Measurements from ENCODE around the gene CASP6. TPM values are rescaled to one million over a fixed set of nuclear protein-coding genes. Genes with fewer than 3 reads are reported as not detected.
"Not testable (repeated sequence)": the region's sequence is repeated elsewhere in the genome, so short reads cannot be mapped to it uniquely, and the experiment has no call there.

CASP6 gene
- total and polyA plus RNA-seq, 8 donors = 2.3 to 68.9 (median 25.9) TPM

DNA sequence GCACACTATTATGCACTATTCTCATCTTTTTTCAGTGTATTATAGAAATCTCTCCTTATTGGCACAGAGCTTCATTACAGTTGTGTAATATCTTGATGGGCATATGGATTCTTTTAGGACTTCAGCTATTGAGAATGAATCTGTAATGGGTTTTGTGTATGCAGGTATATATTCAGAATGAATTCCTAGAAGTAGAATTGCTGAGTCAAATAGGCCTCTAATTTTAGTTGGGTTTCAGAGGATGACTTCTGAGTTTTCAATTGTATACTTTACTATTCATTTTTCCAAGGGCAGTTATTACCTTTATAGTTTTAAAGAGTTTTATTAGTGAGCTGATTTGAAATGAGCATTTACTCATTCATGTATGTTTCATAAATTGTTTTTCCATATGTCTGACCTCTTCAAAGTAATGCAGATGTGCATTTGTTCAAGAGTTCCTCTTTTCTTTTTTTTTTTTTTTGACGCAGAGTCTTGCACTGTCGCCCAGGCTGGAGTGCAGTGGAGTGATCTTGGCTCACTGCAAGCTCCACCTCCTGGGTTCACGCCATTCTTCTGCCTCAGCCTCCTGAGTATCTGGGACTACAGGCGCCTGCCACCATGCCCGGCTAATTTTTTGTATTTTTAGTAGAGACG, 19.5 kb downstream of the CASP6 start:
- intact Hi-C loops (cut with DNase I; ENCODE audit: low total_unique reads) = loop anchor here (10.0 kb wide), 1 partner anchor 259 kb away; no protein-coding TSS in a partner anchor
- 80 to 96% (median 93%) methylated on average over 1 to 6 of the region's 6 CpGs for WGBS, 5 donors

DNA sequence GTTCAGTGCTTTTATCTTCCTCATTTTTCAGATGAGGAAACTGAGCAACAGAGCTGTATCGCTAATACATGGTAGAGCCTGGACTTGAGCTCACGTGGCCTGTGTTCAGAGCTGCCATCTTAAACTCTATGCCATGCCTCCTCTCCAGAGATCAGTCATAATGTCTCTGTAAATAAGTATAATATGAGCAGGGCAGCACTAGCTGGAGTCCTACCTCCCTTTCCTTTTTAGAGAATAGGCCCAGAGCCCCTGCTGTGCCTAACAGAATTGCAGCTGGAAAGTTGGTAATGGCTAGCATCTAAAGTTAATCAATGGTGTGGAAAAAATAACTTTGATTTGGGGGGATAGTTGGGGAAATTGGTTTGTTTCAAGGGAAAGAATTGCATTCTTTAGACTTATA, 20.4 kb downstream of the CASP6 start:
- peaks cover 0 to 10% (median 4%) of the 10 kb centered on the region in 4 donors for H3K9me3 ChIP-seq
- peaks cover 0 to 36% (median 27%) of the 10 kb centered on the region in 4 donors for H3K36me3 ChIP-seq
- no peaks in the 10 kb centered on the region for H3K4me1 ChIP-seq
- WGBS, 5 donors = 95 to 98% (median 96%) methylated on average over 2 of the region's 2 CpGs
- no peaks in the 10 kb centered on the region for H3K27me3 ChIP-seq
- intact Hi-C loops (cut with DNase I; ENCODE audit: low total_unique reads) = loop anchor here (10.0 kb wide), 1 partner anchor 258 kb away; no protein-coding TSS in a partner anchor
- no peak overlapping the region for H3K27ac ChIP-seq
- DNase-seq = no peak
- H3K4me3 ChIP-seq = no peak overlapping the region
- no peak for TF ChIP-seq POLR2AphosphoS5 (IDR thresholded peaks at IDR 0.05)
- TF ChIP-seq, protein P1, sequence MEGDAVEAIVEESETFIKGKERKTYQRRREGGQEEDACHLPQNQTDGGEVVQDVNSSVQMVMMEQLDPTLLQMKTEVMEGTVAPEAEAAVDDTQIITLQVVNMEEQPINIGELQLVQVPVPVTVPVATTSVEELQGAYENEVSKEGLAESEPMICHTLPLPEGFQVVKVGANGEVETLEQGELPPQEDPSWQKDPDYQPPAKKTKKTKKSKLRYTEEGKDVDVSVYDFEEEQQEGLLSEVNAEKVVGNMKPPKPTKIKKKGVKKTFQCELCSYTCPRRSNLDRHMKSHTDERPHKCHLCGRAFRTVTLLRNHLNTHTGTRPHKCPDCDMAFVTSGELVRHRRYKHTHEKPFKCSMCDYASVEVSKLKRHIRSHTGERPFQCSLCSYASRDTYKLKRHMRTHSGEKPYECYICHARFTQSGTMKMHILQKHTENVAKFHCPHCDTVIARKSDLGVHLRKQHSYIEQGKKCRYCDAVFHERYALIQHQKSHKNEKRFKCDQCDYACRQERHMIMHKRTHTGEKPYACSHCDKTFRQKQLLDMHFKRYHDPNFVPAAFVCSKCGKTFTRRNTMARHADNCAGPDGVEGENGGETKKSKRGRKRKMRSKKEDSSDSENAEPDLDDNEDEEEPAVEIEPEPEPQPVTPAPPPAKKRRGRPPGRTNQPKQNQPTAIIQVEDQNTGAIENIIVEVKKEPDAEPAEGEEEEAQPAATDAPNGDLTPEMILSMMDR (IDR thresholded peaks at IDR 0.05) = no peak
- TF ChIP-seq EP300 (IDR thresholded peaks at IDR 0.05) = no peak
- no peak for TF ChIP-seq POLR2A (IDR thresholded peaks at IDR 0.05)

More for the DNA sequence above, 19.5 kb downstream of the CASP6 start:
- Histone ChIP-seq H3K4me3 (no peak overlapping the region), H3K36me3 (peaks cover 0 to 37% (median 33%) of the 10 kb centered on the region in 4 donors), H3K27me3 (no peaks in the 10 kb centered on the region), H3K4me1 (no peaks in the 10 kb centered on the region), H3K27ac (no peak overlapping the region), H3K9me3 (peaks cover 0 to 4% (median 3%) of the 10 kb centered on the region in 4 donors)
- DNase-seq = no peak
- TF ChIP-seq POLR2A (IDR thresholded peaks at IDR 0.05) = no peak
- TF ChIP-seq, protein P1 (IDR thresholded peaks at IDR 0.05) = no peak
- no peak for TF ChIP-seq EP300 (IDR thresholded peaks at IDR 0.05)
- TF ChIP-seq POLR2AphosphoS5 (IDR thresholded peaks at IDR 0.05) = no peak

DNA sequence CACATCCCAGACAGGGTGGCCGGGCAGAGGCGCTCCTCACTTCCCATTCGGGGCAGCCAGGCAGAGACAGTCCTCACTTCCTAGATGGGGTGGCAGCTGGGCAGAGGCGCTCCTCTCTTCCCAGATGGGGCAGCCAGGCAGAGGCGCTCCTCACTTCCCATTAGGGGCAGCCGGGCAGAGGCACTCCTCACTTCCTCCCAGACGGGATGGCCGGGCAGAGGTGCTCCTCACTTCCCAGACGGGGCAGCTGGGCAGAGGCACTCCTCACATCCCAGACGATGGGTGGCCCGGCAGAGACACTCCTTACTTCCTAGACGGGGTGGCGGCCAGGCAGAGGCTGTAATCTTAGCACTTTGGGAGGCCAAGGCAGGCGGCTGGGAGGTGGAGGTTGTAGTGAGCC, 24.3 kb downstream of the CASP6 start:
- DNase-seq; H3K27me3 ChIP-seq; H3K9me3 ChIP-seq; H3K36me3 ChIP-seq; H3K4me3 ChIP-seq; H3K4me1 ChIP-seq; intact Hi-C loops (cut with DNase I; ENCODE audit: low total_unique reads); H3K27ac ChIP-seq: not testable (repeated sequence)
- WGBS, 5 donors = 97 to 99% (median 97%) methylated on average over 10 to 14 of the region's 14 CpGs

DNA sequence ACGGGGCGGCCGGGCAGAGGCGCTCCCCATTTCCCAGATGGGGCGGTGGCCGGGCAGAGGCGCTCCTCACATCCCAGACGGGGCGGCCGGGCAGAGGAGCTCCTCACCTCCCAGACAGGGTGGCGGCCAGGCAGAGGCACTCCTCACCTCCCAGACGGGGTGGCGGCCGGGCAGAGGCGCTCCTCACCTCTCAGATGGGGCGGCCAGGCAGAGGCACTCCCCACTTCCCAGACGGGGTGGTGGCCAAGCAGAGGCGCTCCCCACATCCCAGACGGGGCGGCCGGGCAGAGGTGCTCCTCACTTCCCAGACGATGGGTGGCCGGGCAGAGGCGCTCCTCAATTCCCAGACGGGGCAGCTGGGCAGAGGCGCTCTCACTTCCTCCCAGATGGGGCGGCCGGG, 24.8 kb downstream of the CASP6 start:
- H3K27ac ChIP-seq; intact Hi-C loops (cut with DNase I; ENCODE audit: low total_unique reads); H3K4me3 ChIP-seq; H3K4me1 ChIP-seq; H3K27me3 ChIP-seq; H3K36me3 ChIP-seq; DNase-seq; H3K9me3 ChIP-seq: not testable (repeated sequence)
- 90 to 98% (median 95%) methylated on average over 23 to 28 of the region's 28 CpGs for WGBS, 5 donors

DNA sequence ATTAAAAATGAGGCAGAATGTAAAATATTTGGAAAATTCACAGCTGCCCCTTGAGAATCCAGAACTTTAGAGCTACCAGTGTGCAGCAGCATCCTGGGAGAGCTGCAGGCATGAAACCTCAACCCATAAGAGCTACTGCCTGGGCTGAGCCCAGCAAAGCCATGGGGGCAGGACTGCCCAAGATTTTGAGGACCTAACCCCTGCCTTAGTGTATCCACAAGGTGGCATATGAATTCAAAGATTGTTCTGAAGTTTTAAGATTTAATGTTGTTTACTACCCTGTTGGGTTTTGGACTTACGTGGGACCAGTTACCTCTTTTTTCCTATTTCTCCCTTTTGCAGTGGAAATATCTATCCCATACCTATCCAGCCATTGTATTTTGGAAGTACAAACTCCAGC, 26.4 kb downstream of the CASP6 start:
- H3K27me3 ChIP-seq = no peaks in the 10 kb centered on the region
- H3K4me1 ChIP-seq = no peaks in the 10 kb centered on the region
- WGBS, 5 donors = 74 to 94% (median 91%) methylated on average over 1 of the region's 1 CpG
- H3K9me3 ChIP-seq = peaks cover 0 to 10% (median 4%) of the 10 kb centered on the region in 4 donors
- no peak for DNase-seq
- H3K27ac ChIP-seq = no peak overlapping the region
- intact Hi-C loops (cut with DNase I; ENCODE audit: low total_unique reads) = no loop called here
- H3K36me3 ChIP-seq = no peaks in the 10 kb centered on the region
- H3K4me3 ChIP-seq = no peak overlapping the region
- TF ChIP-seq POLR2A (IDR thresholded peaks at IDR 0.05) (no peak), EP300 (IDR thresholded peaks at IDR 0.05) (no peak), POLR2AphosphoS5 (IDR thresholded peaks at IDR 0.05) (no peak)
- TF ChIP-seq, protein P1 (IDR thresholded peaks at IDR 0.05) = no peak
